IPS DF 6.9 (cell line): ENCODE results near the gene KRTAP9-3.
"Not testable (repeated sequence)": the region's sequence is repeated elsewhere in the genome, so short reads cannot be mapped to it uniquely, and the experiment has no call there.

Experiments used
- DNase-seq: peaks from one replicate; pipeline ENCODE4 v3.0.0-alpha.2; 2013; ENCODE audit warnings: low read depth, low spot score
- H3K27ac ChIP-seq: one replicate; pipeline ENCODE4 v1.5.1; 2013; ENCODE audit warnings: low read length, control low read depth
- H3K27me3 ChIP-seq: 2 replicates; pipeline ENCODE4 v1.6.1; 2013; ENCODE audit warnings: mild to moderate bottlenecking, low read length; ENCODE audit not compliant: control insufficient read depth, insufficient read depth
- H3K36me3 ChIP-seq: 2 replicates; pipeline ENCODE4 v1.6.1; 2013; ENCODE audit warnings: low read length; ENCODE audit not compliant: control insufficient read depth, insufficient read depth
- H3K4me1 ChIP-seq: 2 replicates; pipeline ENCODE4 v1.6.1; 2013; ENCODE audit warnings: low read length; ENCODE audit not compliant: control insufficient read depth, insufficient read depth
- H3K4me3 ChIP-seq: 2 replicates; pipeline ENCODE4 v1.5.1; 2013; ENCODE audit warnings: mild to moderate bottlenecking, low read length
- H3K9me3 ChIP-seq: 2 replicates; pipeline ENCODE4 v1.6.1; 2013; ENCODE audit warnings: low read length, inconsistent platforms; ENCODE audit not compliant: control insufficient read depth, insufficient read depth
- WGBS: extraction: QIAGEN DNeasy Blood & Tissue Kit; methylation state at CpG from one replicate; pipeline ENCODE4 v1.1.7; 2013; ENCODE audit warnings: mixed read lengths, missing lambda C conversion rate; ENCODE audit not compliant: insufficient read length, insufficient coverage; 5-methylcytosine and 5-hydroxymethylcytosine counted together

Gene KRTAP9-3

GRCh38 chr17:41232399-41233105, at the start of gene KRTAP9-3:
Gene KRTAP9-3, plus strand, starts transcription at chr17:41232449. Its CDS starts 53 bp downstream, at chr17:41232502.
- DNase-seq, H3K27me3 ChIP-seq, H3K9me3 ChIP-seq, H3K27ac ChIP-seq, H3K36me3 ChIP-seq, H3K4me3 ChIP-seq, H3K4me1 ChIP-seq: not testable (repeated sequence)
- WGBS = no CpG with 5 or more reads among the region's 1 CpG

- Histone ChIP-seq H3K27me3 (no peaks in the 10 kb centered on the region), H3K36me3 (no peaks in the 10 kb centered on the region), H3K9me3 (no peaks in the 10 kb centered on the region), H3K4me3 (no peak within 1 kb of the TSS), H3K27ac (no peak within 1 kb of the TSS), H3K4me1 (no peaks in the 10 kb centered on the region)
- no CpG with 5 or more reads among the region's 9 CpGs for WGBS
- no peak for DNase-seq
Measured at GRCh38 chr17:41184480-41184961, 47.7 kb upstream of the KRTAP9-3 start, which contains the start of gene KRTAP4-1. Gene KRTAP4-1, minus strand, starts transcription at chr17:41184911. Its CDS starts 57 bp downstream, at chr17:41184854.

- Histone ChIP-seq H3K4me3 (no peak overlapping the region), H3K9me3 (no peaks in the 10 kb centered on the region), H3K4me1 (no peaks in the 10 kb centered on the region), H3K27me3 (no peaks in the 10 kb centered on the region), H3K36me3 (no peaks in the 10 kb centered on the region), H3K27ac (no peak overlapping the region)
- DNase-seq = no peak
- no CpG with 5 or more reads among the region's 1 CpG for WGBS
Measured at GRCh38 chr17:41185001-41185400, 47.2 kb upstream of the KRTAP9-3 start.

- H3K9me3 ChIP-seq = no peaks in the 10 kb centered on the region
- H3K4me1 ChIP-seq = peaks cover 2% of the 10 kb centered on the region; the same call in 1 of the 2 replicates
- no peak overlapping the region for H3K27ac ChIP-seq
- H3K36me3 ChIP-seq = no peaks in the 10 kb centered on the region
- no peaks in the 10 kb centered on the region for H3K27me3 ChIP-seq
- WGBS = no CpG with 5 or more reads among the region's 2 CpGs
- no peak overlapping the region for H3K4me3 ChIP-seq
- DNase-seq = no peak
Measured at GRCh38 chr17:41186872-41187271, 45.4 kb upstream of the KRTAP9-3 start.

- not testable (repeated sequence) for H3K27ac ChIP-seq, H3K4me3 ChIP-seq, H3K27me3 ChIP-seq, H3K4me1 ChIP-seq, DNase-seq, H3K36me3 ChIP-seq, H3K9me3 ChIP-seq
- WGBS = no CpG with 5 or more reads among the region's 1 CpG
Measured at GRCh38 chr17:41189837-41190318, 42.4 kb upstream of the KRTAP9-3 start, which contains the start of gene KRTAP9-1. Gene KRTAP9-1, plus strand, starts transcription at chr17:41189887. Its CDS starts 0 bp downstream, at chr17:41189887.

- Histone ChIP-seq H3K9me3 (no peaks in the 10 kb centered on the region), H3K4me1 (peaks cover 2% of the 10 kb centered on the region; the same call in 1 of the 2 replicates), H3K27ac (no peak overlapping the region), H3K36me3 (no peaks in the 10 kb centered on the region), H3K27me3 (no peaks in the 10 kb centered on the region), H3K4me3 (no peak overlapping the region)
- DNase-seq = no peak
- WGBS = no CpG with 5 or more reads among the region's 3 CpGs
Measured at GRCh38 chr17:41190328-41190727, 41.9 kb upstream of the KRTAP9-3 start.

- WGBS = no CpG with 5 or more reads among the region's 1 CpG
- H3K9me3 ChIP-seq = no peaks in the 10 kb centered on the region
- no peaks in the 10 kb centered on the region for H3K4me1 ChIP-seq
- no peak overlapping the region for H3K4me3 ChIP-seq
- no peak for DNase-seq
- no peaks in the 10 kb centered on the region for H3K36me3 ChIP-seq
- H3K27ac ChIP-seq = no peak overlapping the region
- H3K27me3 ChIP-seq = no peaks in the 10 kb centered on the region
Measured at GRCh38 chr17:41196068-41196467, 36.2 kb upstream of the KRTAP9-3 start.

GRCh38 chr17:41199421-41200078, 32.7 kb upstream of the KRTAP9-3 start:
- no peaks in the 10 kb centered on the region for H3K4me1 ChIP-seq
- no peak for DNase-seq
- no CpG with 5 or more reads among the region's 5 CpGs for WGBS
- no peak overlapping the region for H3K27ac ChIP-seq
- H3K36me3 ChIP-seq = no peaks in the 10 kb centered on the region
- no peak overlapping the region for H3K4me3 ChIP-seq
- no peaks in the 10 kb centered on the region for H3K27me3 ChIP-seq
- H3K9me3 ChIP-seq = no peaks in the 10 kb centered on the region

GRCh38 chr17:41211845-41212466, 20.3 kb upstream of the KRTAP9-3 start:
- no peaks in the 10 kb centered on the region for H3K27me3 ChIP-seq
- H3K4me1 ChIP-seq = no peaks in the 10 kb centered on the region
- WGBS = no CpG with 5 or more reads among the region's 1 CpG
- no peak overlapping the region for H3K27ac ChIP-seq
- no peaks in the 10 kb centered on the region for H3K9me3 ChIP-seq
- H3K36me3 ChIP-seq = no peaks in the 10 kb centered on the region
- no peak for DNase-seq
- H3K4me3 ChIP-seq = no peak overlapping the region

GRCh38 chr17:41212524-41213169, 19.6 kb upstream of the KRTAP9-3 start:
- no peaks in the 10 kb centered on the region for H3K27me3 ChIP-seq
- H3K27ac ChIP-seq = no peak overlapping the region
- no peak for DNase-seq
- H3K9me3 ChIP-seq = no peaks in the 10 kb centered on the region
- WGBS = no CpG with 5 or more reads among the region's 7 CpGs
- no peaks in the 10 kb centered on the region for H3K4me1 ChIP-seq
- no peak overlapping the region for H3K4me3 ChIP-seq
- H3K36me3 ChIP-seq = no peaks in the 10 kb centered on the region
